A172 (cell line): ENCODE measurements around the gene SLK. TPM values are rescaled to one million over a fixed set of nuclear protein-coding genes. Genes with fewer than 3 reads are reported as not detected.

Source experiments
- DNase-seq: peaks from one replicate; pipeline ENCODE4 v3.0.0-alpha.2; 2015; ENCODE audit warnings: low spot score
- total RNA-seq: library from RNA; depleted of rRNA; stranded (reverse); fragments of >200 nt; shearing (Covaris generic); gene quantifications from 2 replicates; pipeline ENCODE4 v1.2.3, GENCODE V29; 2014

Gene SLK
- total RNA-seq, 1 experiment from 2014 or later = 61.5 TPM

DNA sequence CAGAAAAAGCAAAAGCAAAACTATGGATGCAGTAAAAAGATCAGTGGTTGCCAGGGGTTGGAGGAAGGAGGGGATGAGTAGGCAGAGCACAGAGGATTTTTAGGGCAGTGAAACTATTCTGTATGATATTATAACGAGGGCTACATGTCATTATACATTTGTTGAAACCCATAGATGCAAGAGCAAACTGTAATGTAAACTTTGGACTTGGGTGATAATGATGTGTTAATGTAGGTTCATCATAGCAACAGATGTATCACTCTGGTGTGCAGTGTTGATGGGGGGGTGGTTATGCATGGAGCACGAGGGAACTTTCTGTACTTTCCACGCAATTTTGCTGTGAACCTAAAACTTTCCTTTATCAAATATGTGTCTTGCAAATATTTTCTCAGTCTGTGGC, 23.2 kb downstream of the SLK start:
- no peak for DNase-seq

DNA sequence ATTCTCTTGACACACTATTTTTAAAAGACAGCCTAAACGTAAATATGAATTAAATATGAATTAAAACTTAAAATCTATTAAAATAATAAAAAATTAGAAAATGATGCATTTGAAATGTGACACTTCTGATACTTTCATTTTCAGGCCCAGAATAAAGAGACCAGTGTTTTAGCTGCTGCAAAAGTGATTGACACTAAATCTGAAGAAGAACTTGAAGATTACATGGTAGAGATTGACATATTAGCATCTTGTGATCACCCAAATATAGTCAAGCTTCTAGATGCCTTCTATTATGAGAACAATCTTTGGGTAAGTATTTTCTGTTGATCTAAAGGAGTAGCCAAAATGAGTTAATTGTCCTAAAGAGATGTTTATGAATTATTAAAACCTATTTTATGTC, 23.6 kb downstream of the SLK start:
- no peak for DNase-seq

DNA sequence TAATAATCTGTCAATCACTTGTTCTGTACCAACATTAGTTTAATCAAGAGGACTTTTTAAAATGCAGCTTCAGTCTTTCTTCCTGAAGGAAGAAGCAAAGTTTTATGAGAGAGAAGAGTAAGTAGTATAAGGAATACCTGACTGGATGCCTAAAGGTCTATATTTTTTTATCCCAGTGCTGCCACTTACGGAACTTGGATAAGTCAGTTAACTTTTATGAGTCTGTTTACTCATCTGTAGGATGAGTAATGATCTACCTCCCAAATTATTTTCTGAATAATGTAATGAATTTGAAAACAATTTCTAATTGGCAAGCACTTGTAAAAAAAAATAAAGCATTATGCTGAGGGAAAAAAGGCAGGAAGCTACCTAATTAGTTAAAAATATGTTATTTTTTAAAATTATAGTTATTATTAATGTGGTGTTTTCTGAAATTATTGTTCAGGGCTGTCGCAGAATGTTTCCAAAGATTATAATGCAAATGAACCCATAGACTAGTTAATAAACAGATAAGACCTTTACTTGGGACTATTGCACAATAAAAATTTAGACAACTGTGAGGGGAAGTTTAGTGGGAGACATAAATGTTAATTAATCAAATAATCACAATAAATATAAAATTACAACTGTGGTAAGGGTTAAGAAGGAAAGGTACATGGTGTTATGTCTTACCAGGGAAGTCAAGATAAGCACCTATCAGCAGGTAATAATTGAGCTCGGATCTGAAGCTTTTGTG, 24.6 kb downstream of the SLK start:
- no peak for DNase-seq

DNA sequence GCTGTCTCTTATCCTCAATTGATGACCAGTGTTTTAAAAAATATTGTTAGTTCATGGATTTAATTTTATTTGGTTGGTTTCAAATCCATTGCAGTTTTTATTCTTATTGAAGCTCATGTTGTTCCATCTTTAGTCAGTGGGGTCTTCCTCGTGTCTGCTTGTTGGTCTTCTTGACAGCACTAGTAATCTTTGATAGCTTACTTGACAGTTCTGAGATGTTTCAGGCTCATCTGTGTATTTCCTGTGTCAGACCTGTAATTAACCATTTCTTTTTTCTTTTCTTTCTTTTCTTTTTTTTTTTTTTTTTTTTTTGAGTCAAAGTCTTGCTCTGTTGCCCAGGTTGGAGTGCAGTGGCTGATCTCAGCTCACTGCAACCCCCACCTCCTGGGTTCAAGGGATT, 28.2 kb downstream of the SLK start:
- DNase-seq = no peak

DNA sequence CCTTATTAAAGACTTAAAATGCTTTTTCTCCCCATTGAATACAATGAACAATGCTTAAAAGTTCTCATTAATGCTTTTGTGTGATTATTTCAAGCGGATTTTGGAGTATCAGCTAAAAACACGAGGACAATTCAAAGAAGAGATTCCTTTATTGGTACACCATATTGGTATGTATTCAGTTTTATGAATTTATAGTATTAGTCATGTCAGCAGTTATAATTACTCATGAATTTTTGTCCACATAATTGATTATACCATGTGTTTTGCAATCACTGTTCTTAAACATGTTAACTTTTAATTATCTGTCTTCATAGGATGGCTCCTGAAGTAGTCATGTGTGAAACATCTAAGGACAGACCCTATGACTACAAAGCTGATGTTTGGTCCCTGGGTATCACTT, 31.9 kb downstream of the SLK start:
- no peak for DNase-seq

GRCh38 chr10:104002911-104003310, 36.0 kb downstream of the SLK start:
- no peak for DNase-seq

- DNase-seq = no peak
Measured at GRCh38 chr10:104005172-104005863, 38.4 kb downstream of the SLK start.

DNA sequence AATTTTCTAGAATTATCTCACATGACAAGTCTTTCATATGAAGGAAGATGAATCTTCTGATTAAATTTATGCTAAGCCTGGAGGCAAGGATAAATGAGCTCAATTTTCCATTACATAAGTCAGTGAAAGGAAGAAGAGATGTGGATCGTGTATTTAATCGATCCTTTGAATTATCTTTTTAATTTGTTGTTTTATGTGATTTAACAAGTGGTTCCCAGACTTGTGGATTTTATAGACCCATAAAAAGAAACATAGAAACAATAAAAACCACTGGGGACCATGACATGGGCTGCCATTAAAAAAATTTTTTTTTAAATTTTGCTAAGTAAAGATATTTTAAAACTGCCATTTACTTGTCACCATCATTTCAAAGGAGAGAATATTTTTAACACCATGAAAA, 45.0 kb downstream of the SLK start:
- no peak for DNase-seq

- DNase-seq = no peak
Measured at GRCh38 chr10:104013489-104013888, 46.5 kb downstream of the SLK start.

DNA sequence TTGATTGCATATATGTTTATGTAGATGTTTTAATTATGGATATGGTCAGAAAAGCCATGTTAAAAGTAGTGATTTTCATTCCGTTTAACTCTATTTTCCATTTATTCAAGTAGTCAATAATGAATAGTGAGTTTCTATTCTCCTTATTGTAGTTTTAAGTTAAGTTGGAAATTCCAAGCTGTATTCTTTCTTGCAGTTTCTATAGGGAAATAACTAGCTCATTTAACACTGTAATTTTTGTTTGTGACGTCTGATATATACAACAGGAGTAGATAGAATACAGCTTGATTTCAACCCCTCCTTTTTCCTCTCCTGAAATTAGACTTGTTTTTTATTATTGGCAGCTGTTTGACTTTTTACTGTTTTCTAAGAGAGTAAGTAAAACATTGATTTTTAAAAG, 47.2 kb downstream of the SLK start:
- DNase-seq = no peak

GRCh38 chr10:104016661-104017060, 49.7 kb downstream of the SLK start:
- DNase-seq = no peak

GRCh38 chr10:104018471-104018870, 51.5 kb downstream of the SLK start:
- DNase-seq = no peak

GRCh38 chr10:104020020-104020419, 53.1 kb downstream of the SLK start:
- DNase-seq = no peak

DNA sequence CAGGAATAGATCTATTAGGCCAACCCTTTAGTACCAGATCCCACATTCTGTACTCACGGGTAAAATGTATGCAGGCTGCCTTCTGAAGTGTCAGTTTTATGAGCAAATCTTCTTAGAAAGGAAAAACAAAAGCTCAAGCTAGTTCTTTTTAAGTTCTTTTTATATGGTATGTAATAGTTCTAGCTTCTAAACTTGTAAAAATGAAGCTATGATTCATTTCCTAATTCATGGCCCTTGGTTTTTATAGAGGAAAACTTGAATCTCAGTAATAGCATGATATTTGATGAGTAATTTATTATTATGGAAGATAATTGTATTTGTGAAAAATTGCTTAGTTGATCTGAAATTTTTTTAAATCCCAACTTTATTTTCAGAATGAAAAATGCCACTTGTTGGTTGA, 54.3 kb downstream of the SLK start:
- no peak for DNase-seq

GRCh38 chr10:104022026-104022425, 55.1 kb downstream of the SLK start:
- no peak for DNase-seq

DNA sequence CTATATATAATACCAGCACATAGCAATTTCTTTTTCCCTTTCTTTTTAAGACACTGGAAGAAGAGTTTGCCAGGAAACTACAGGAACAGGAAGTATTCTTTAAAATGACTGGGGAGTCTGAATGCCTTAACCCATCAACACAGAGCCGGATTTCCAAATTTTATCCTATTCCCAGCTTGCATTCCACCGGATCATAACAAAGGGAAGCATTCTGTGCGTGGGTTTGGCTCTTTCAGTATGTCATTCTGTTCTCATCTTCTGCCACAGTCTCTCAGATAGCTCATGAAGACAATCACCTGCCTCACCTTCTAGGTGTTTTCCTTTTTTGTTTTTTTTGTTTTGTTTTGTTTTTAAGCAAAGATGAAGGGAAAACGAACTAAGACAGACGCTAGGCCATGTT, 58.6 kb downstream of the SLK start:
- no peak for DNase-seq

DNA sequence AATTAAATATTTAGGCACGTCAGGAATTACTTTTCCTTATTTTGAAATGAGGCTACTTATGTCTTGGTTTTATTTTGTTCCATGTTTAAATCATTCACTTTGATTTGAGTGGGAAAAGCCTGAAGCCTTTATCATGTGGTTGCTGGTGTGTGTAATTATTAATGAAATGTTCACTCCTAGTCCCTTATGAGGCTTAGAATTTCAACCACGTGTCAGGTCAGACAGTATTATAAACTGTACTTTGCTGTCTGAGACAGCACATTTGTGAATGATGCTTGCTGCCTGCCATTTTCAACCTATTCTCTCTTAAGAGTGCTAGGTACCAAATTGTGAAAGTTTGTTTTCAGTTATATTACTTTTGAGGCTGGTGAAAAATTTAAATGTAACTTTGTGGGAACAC, 59.8 kb downstream of the SLK start:
- DNase-seq = no peak

- peak; percentile 13 for DNase-seq
Measured at GRCh38 chr10:104028146-104028545, 61.2 kb downstream of the SLK start.

DNA sequence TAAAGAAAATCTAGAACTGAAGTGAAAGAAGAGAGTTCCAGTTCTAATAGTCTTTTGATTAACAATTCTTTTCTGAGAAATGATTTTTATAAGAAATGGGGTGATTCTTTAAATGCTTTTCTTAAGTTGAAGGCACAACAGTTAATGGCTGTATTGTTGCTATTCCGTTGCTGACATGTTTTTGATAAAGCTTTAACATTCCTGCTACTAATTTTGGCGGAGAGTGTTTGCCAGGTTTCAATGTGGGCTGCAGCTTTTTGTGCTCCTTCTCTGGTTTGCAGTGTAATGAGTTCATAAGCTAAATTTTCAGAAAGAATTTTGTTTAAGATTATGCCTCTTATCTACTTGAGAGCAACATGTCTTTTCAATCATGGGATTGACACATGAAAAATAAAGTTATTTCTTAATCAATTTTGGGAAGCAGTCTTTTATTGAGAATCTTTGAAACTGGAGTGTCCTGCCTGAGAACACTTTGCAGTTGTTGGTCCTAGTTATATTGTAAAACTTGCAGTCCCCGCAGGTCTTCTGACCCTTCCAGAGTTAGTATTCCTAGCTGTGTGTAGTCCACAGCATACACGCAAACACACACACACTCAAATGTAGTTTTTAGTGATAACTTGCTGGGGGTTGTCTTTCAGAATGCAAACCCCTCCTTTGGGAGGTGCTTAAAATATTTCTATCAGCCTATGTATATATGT, 62.0 kb downstream of the SLK start:
- DNase-seq = no peak

DNA sequence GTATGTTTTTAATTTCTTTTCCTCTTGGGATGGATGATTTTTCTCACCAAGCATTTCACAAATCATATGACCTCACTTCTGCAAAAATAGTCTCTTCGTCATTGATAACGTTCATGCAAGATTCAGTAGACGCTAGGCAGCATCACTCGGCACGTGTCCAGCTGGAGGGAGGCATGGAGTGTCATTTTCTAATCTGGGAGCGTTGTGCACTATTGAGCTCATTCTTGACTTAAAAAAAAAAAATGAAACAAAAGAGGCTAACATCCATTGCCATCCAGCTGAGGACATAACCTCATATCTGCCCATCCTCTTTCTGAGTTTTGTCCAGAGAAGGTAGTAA, 62.6 kb downstream of the SLK start:
- no peak for DNase-seq

DNA sequence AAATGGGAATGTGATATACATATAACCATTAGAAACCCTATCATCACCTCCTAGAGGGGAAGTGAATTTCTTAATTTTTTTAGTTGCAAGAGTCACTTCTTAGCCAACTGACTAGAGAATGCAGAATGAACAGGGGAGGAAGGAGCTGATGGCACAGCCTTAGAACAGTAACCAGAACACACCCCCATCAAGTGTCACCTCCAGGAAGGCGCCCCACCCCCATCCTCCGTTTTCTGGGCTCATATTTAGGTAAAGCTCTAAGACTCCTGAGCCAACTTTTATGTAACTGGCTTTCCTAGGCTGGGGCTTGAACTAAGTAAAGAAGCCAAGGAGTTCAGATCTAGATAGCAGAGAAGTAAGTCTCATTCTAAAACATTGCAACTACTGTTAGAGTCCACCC, 64.7 kb downstream of the SLK start:
- DNase-seq = no peak

- no peak for DNase-seq
Measured at GRCh38 chr10:104032144-104032775, 65.3 kb downstream of the SLK start.
